Breast epithelium (tissue), 3 donors: Measurements from ENCODE around the gene C16orf54.
"Not testable (repeated sequence)": the region's sequence is repeated elsewhere in the genome, so short reads cannot be mapped to it uniquely, and the experiment has no call there.

Experiments
- CTCF ChIP-seq, 3 donors: fragments of 450-650 bp; IDR thresholded peaks; one replicate each; pipeline ENCODE4 v1.5.1; 2016 to 2017; ENCODE audit warnings: antibody characterized with exemption in 3 of 3, mild to moderate bottlenecking in 3 of 3, moderate library complexity in 3 of 3
- POLR2A ChIP-seq: fragments of 450-650 bp; IDR thresholded peaks from one replicate; pipeline ENCODE4 v1.6.1; 2016; ENCODE audit warnings: antibody characterized with exemption, mild to moderate bottlenecking, moderate library complexity

- not testable (repeated sequence) for TF ChIP-seq CTCF (IDR thresholded peaks at IDR 0.05); POLR2A
These were observed 11.3 kb upstream of the C16orf54 start for GRCh38 chr16:29757086-29757485.
